HG02763 (cell line): ENCODE data around the gene MEGF8.

ENCODE experiments used
- ATAC-seq: cut with Tn5 transposase; IDR thresholded peaks from one replicate; pipeline ENCODE4 v1.9.1; 2021; ENCODE audit warnings: mild to moderate bottlenecking, moderate library complexity; ENCODE audit not compliant: unreplicated experiment

The MEGF8 gene

DNA sequence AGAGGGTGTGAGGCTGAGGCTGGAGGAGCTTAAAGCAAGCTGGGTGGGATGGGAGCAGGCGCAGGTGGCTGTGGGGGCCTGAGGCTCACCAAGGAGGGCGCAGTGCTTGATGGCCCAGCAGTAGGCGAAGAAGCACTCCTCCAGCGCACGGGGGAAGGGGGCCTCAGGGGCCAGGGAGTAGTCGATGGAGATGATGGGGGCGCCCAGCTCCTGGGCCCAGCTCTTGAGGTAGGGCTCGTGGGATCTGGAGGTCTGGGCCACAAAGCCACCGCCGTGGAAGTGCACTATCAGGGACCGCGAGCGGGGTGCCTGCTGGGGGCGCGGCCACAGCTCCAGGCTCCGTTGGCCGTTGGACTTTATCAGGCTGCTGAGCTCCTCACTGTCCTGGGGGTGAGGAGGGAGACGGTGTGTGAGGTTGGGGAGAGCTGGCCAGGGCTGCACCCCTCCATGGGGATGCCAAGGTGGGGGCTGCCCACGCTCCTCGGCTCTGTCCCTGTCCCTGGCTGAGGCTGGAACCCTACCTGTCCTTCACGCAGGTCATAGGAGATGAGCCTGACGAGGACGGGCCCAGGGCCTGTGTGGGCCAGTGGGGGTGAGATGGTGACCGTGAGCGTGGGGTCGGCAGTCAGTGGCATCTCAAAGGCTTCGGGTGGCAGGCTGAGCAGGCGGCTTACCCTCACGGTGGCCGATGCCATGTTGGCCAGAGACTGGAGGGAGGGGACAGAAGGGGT lies 81.8 kb downstream of the MEGF8 start:
- ATAC-seq, result no peak

DNA sequence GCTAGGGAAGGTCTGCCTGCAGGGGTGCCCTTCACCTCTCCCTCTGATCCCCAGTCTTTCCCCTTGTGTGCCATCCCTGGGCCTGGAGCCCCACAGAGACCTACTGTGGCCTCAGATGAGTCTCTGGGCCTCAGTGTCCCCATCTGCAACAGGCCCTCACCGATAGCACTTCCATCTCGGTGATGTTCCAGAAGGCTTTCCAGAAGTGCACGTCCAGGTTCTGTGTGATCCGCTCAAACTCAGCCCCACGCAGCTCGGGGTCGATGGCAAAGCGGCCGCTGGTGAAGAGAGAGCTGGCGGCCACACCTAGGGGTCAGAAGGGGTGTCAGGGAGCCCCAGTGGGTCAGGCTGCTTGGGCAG lies 82.4 kb downstream of the MEGF8 start:
- no peak for ATAC-seq

DNA sequence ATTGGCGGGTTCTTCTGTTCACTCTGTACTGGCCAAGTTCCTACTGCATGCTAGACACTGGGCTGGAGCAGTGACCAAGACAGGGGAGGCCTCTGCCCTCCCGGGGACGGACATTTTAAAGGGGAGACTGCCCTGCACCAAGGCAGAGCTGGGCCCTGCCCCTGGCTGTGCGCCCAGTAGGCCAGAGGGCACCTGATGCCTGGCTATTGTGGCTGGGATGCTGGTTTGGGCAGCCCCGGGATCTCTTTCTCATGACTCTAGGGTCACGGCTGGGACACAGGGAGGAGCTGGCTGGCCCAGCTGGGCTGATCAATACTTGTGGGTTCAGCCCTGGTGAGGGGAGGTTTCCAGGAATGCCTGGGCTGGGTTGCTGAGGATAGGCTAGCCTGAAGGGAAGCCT lies 84.0 kb downstream of the MEGF8 start:
- ATAC-seq, result no peak

DNA sequence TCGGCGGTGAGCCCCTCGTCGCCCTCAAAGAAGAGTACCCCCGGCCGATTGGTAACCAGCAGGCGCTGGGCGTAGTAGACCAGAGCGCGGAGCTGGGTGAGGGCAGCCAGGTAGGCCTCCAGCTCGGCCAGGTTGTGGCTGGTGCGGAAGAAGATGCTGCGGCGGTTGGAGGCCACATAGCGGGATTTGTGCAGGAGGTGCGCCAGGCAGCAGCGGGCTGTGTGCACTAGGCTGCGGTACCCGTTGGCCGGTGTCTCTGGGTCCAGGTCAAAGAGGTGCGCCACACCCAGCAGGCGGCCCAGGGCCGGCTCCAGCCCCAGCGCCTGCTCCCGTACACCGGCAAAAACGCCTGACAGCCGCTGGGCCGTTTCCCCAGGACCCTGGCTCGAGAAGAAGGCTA lies 84.9 kb downstream of the MEGF8 start:
- no peak for ATAC-seq

DNA sequence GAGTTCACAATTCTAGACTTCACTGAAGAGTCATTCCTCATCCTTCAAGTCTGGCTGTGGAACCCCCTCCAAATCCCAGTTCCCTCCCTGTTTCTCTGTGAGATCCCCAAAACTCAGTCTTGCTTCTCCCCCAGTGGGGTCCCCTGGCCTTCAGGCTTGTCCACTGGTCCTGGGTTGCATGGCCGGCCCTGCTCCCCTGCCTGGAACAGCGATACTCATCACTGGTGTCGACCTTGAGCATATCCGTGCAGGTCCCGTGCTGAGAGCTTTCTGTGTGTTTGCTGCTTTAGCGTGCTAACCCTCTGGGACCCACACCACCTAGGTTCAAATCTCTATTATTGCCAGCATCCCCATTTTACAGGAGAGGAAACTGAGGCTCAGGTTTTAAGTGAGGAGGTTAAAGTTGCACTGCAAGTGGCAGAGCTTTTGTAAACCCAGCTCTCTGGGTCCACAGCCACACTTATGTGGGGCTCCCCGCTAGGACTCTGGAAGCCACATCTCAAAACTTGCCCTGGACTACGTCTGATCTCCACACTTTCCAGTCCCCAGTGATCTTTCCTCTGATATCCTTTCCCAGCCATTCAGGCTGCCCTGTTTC lies 86.2 kb downstream of the MEGF8 start:
- no peak for ATAC-seq

DNA sequence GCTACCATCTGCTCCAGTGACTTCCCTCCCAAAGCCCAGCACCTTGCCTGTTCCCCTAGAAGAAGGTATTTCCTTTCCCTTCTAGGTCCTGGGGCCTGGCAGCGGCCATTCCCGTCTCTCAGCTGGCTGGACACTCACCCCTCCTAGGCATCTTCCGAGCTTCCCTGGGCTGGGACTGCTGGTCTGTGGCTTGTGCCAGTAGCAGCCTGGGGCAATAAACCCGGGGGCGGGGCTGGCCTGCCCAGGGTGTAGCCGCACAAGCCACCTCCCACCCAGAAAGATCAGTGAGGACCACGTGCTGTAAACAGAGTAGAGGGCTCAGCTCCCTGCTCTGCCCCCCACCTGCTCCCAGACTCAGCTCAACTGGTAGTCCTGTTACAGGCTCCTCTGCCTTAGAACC lies 86.8 kb downstream of the MEGF8 start:
- no peak for ATAC-seq

DNA sequence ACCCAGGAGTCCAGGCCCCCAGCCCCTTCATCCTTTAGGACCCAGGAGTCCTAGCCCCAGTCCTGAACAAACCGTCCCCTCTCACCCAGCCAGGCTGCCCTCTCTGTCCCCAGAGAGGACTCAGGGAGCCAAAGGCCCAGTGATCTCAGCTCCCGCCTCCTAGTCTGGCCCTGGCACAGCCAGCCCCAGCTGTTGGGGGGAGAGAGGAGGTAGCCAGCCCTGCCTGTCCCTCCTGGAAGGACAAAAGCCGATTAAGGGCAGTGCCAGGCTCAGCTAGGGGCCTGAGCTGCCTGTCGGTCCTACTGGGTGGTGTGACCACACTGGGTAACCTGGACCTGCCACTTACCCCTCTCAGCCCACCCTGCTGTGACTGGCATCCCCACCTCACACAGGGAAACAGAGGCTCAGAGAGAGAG lies 87.2 kb downstream of the MEGF8 start:
- ATAC-seq, result no peak

DNA sequence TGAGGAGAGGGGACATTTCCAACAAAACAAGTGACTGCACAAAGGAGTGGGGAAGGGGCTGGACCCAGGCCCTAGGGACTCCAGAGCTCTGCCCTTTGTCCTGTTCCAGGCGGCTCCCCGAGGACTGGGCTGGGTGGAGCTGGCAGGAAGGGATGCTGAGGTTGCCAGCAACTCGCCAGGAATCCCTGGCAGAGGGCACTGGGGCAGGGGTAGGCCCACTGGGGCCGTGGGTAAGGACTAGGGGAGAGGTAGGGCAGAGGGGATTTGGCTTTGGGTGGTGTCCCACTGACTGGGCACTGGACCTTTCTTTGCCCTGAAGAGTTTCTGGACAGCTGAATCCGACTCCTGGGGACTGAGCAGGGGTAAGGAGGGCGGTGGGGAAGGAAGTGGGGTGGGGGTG lies 93.9 kb downstream of the MEGF8 start:
- no peak for ATAC-seq

DNA sequence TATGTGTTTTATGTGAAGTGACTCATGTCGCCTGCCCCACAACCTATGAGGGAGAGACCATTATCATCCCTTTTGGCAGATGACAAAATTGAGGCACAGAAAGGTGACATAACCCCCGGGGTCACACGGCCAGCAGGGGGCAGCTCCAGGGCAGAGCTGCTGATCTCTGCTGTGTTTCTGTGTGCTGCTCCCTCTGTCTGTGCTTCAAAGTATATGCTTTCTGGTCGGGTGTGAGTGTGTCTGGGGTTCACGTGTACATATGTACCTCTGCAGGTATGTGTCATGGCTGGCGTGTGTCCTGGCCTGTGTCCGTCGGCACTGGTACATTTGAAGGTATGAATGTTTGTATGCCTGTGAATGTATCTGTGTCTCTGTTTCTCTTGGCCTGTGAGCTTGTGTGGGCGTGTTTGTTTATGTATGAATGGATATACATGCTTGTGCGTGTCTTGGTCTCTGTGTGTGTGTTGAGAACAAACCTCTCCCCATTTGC lies 94.7 kb downstream of the MEGF8 start:
- ATAC-seq, result no peak

DNA sequence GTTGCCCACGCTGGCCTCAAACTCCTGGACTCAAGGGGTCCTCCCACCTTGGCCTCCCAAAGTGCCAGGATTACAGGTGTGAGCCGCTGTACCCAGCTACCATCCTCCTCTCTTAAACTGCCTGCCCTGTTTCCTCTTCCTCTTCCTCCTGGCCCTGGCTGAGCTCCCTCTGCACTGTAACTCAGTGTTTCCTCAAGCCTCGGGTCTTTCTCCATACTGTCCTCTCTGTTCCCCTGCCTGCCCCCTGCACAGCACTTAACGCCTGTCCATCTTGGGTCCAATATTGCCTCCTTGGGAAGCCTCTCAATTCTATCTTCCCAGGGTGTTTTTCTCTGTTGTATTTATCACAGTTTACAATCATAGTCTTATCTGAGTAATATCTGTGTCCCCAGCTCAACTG lies 95.7 kb downstream of the MEGF8 start:
- ATAC-seq, result no peak

DNA sequence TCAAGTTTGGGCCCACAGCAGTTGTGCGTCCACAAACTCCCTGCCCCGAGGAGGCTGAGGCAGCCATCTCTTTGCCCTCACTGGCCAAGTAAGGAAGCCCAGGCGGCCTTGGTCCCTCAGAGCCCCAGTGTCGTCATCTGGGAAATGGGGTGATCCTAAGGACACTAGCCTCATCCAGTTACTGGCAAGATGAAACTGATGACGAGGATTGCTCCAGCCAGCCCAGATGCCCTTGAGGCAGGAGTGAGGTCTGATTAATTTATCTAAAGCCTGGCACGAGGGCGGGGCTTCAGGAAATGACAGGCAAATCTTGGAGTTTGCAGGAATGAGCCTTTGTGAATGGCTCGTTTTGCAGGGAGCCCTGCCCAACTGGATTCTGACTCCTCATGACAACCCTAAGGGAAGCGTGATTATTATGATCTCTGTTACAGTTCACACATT lies 96.2 kb downstream of the MEGF8 start:
- no peak for ATAC-seq

DNA sequence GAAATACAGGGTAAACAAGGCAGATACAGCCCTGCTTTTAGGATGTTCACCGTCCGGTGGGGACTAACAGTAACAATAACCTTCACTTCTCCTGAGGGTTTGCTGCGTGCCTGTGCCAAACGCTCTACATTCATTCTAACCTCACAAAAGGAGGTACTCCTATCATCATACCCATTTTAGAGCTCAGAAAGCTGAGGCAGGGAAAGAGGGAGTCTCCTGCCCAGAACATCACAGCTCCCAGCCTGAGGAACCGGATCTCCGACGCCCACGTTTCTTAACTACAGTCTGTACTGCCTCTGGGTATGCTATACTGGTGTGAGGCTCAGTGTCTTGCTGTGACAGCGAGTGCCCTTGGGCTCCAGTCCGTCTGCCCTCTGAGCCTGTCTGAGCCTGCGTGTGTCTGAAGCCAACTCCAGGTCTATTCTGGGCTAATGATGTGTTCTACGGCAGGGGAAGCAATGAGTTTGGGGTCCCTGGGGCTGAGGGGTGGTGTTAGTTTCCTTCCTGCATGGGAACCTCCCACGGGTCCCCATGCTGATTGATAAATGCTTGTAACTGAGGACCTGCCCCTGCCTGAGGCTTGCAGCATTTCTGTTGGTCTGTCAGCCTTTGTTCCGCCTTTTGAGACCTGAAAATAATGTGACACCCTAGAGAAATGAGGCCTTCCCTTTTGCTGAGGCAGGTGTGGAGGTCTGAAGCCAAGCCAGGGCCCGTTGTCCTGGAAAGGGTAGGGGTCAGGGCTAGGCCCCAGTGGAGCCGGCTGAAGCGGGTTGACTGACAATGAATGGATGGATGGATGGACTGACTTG lies 96.9 kb downstream of the MEGF8 start:
- no peak for ATAC-seq

DNA sequence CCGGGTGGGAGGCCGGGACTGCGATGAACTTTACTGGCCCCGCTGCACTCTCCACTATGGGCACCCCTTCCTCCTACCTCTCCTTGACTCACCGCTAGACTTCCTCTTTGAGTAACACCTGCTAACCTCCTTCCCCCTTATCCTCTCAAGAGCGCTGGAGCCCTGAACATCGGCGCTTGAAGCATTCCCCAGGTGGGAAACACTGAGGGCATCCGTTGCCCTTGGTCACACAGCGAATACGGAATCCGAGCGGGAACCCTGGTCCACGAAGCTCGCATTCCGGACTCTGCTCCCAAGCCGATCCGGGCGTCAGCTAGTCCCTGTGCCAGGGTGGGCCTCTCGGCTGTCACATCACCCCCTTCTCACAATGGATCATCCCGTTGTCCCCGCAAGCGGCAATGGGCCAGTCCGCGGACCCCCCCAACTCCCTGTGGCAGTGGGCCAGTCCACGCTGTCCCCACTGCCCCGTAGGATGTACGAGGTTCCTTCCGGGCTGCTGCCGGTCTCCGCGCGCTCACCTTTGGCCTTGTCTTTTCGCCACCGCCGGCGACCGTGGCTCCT lies 97.5 kb downstream of the MEGF8 start:
- ATAC-seq, result peak; percentile 23

DNA sequence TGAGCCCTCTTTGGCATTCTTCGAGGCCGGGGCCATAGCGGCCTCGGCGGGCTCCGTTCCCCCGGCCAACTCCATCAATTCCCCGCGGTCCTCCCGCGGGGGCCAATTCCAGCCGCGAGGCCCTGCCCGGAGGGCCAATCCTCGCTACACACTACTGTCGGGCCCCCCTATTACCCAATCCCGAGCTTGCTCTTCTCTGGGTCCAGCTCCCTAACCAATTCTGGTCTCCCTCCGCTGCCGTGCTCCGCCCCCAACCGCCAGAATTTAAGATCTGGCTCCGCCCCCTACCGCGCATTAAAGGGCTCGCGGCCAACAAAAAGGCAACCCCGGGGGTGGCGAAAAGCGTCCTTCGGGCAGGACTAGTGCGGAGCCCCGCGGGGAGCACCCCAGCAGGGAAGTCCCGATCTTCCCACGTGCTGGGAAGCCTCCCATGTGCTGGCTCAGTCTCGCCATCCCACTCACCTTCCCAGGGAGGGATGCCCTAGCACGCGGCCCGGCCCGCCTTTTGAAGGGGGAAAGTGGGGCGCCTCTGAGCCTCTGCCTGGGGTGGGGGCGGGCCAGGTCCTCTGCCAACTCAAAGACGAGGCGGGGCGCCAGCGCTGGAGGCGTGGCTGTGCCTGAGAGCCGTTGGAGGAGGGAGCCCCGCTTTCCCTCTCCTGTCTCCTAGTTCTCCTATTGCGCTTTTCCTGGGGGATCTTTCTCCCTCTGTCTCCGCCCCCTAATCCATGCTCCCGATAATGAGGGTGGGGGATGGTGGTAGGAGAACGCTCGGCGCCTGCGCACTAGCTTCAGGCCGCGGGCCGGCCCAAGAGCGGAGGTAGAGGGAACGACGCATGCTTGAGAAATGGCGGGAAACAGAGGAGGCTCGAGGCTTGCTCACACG lies 98.3 kb downstream of the MEGF8 start:
- peak; percentile 85 for ATAC-seq

DNA sequence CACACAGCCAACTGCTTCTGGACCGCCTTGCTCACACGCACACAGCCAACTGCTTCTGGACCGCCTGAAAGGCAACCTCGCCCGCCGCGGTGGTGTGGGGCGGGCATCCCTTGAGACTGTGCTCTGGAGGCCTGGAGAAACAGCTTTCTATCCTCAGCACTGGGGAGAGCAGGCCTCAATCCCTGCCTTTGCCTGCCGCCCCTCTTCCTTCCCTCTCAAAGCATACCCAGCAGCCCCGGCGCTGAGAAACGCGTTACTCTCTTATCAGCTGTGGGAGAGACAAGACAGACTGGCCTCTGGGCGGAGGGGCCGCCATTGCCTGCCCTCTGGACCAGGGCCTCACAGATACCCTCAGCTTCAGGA lies 98.9 kb downstream of the MEGF8 start:
- no peak for ATAC-seq

DNA sequence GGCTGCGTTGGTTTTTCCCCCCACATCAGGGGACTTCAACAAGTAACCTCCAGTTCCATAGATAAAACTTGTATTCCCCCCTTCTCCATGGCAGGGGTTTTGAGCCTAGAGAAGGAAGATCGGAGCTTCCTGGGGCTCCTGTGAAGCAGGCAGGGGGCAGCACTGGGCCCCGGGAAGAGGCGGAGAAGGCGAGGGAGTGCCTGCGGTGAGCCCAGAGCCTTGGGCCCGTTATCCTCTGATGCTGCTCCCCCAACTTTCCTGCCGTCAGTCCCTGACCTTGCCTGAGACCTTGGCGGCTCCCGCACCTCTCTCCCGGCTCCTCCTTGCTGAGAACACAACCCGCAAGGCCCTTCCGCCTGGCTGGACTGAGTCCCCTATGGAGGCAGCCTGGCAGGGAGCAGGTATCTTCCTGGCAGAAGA lies 99.3 kb downstream of the MEGF8 start:
- ATAC-seq, result no peak

DNA sequence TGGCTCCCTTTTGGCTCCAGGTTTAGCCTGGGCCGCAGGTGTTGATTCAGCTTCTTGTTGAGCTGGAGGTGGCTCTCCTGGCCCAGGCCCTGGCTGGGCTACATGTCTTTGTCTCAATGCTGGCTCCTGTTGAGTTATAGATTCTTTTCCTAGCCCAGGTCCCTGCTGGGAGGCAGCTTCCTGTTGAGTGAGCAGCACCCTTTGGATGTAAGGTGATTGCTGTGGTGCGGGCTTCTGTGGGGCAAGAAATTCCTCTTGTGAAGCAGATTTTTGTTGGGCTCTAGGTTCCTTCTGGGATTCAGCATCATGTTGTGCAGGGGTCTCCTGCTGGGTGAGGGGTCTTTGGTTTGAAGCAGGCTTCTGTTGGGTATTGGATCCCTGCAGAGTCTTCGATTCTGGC lies 101.2 kb downstream of the MEGF8 start:
- no peak for ATAC-seq

DNA sequence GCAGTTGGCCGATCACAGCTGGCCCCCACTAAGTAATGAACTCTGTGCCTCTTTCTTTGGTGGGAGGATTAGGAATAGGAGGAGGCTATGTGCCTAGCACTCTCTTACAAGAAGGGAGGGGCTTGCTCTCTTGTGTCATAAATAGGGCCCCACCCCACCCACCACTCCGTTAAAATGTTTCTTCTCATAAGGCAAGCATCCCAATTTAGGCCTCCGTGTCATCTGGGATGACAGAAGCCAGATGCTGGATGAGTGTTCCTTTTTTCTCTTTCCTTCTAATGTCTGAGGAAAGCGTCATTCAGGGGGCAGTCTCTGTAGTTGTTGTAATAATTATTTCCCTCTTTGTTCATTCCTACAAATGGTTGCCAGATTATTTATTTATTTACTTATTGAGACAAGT lies 101.9 kb downstream of the MEGF8 start, which contains the start of gene LIPE:
Gene LIPE, minus strand, starts transcription at position 76 of the 400 bp plus-strand sequence. CDS start 239 bp downstream, outside the sequence.
- ATAC-seq, result no peak
